ENCODE results near the gene AP1G1.
A peak's percentile ranks its signal among the peaks of the same experiment; 100 is the strongest.
"Not testable (repeated sequence)": the region's sequence is repeated elsewhere in the genome, so short reads cannot be mapped to it uniquely, and the experiment has no call there.

AP1G1 gene

DNA sequence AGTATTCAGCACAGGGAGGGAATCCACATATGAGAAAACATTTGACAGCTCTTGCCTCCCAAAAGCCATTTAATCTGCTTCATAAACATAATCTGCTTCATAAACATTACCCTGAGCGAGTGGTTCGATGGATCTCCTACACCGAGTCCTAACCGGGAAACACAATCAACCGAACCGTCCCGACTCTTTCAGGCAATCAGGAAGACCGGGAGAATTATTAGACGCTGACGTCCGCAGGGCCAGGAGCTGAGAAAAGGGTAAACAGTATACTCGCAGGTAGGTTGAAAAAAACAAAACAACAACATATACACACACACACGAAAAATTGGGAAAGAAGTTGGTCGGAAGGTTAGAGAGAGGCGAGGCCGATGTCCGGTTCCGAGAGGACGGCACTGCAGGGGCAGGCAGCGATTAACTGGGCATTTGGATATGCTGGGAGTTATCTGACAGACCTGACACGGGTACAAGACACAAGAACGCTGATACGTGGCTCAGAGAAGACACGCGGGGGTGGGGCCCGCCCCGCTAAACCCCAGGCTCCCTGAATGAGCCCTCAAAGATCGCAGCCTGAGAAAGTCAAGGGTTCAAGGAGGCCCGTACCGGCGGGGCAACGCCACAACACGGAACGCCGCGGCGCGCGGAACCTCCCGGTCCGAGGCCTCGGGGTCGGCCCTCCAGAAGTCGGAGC is 585 bp downstream of the AP1G1 start:
- DNase-seq (ENCODE audit: low read depth in 2 of 2) = peak in 1 of 2 donors; percentile 8

DNA sequence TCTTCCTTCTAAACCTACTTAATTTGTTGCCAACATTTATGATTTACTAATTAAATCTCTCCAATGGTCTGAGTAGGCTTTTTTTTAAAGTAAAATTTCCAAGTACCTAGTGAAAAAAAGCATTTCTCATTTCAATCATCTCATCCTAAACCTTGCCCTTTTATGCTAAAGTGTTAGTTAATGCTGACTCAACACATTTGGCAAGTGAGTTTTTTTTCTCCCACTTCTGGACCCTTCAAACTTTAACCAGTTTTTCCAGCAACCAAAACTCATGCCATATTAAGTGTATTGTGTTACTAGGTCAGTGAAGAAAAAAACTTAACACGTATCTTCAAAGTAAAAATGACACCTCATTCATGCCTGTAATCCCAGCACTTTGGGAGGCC is 5.3 kb downstream of the AP1G1 start:
- DNase-seq (ENCODE audit: low read depth in 2 of 2) = no peak

DNA sequence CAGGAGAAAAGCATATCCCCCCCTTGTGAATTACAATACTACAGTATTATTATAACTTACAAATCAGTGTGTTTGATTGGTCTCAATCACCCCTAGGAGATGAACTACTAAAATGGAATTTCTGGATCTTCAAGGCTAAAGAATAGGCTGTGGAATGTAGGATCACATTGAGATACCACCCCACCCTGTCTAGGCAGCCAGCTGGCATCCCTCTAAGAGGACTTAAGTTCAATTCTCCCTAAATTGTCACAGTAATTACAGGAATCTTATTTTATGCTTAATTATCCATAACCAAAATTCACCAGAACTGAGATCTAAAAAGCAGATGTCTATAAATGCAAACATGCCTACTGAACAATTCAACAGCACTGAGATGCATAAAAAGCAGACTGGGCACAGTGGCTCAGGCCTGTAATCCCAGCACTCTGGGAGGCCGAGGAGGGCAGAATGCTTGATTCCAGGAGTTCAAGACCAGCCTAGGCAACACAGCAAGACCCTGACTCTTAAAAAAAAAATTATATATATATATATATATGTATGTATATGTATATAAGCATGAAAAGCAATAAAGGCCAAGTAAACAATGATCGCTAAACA is 12.0 kb downstream of the AP1G1 start:
- no peak for DNase-seq (ENCODE audit: low read depth in 2 of 2)

DNA sequence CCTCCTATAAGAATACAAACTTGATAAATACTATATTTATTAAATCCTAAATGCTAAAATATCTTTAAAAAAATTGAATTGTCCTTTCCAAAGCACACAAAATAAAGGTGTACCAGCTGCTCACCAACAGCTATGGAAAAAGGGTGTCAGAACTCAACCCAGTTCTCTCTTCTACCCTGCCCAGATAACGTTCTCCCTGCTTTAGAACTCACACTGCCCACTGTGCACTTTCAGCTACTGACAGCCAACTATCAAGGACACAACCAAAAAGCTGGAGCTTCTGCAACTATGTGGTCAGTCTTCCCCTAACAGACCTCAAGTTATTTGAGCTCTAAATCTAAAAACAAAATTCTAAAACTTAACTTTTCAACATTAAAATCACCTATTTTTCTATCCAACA is 13.7 kb downstream of the AP1G1 start:
- DNase-seq (ENCODE audit: low read depth in 2 of 2) = no peak

DNA sequence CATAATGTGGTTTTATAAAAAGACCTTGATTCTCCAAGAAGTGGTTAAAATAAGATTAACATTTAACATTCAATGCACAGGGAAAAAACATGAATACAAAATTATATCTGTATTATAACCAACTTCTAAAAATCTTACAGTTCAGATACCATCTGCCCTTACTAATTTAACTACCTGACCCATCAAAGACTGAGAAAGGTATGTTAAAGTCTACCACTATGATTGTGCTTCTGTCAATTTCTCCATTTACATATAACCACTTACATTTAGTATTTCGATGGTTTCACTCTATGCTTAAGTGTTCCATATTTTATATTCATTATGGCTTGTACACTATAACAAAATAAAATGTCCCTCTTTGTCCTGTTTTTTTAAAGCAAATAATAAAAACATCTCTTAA is 14.6 kb downstream of the AP1G1 start:
- DNase-seq (ENCODE audit: low read depth in 2 of 2) = no peak

DNA sequence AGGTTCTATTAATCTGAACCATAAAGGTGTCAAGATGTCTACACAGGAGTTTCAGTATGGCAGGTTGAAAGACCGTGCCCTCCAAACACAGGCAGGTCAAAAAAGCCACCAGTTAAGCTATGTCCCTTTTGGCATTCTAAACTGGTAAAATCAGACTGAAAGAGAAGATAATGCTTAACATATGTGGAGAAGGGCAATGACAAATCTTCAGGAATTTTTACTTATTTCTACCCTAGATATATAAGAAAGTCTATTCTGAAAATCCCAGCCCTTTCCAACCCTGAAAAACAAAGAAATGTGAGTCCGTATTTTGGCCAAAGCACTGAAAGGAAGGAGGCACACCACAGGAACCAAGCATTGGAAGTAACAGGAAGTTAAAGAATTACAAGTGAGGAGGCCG is 16.5 kb downstream of the AP1G1 start:
- no peak for DNase-seq (ENCODE audit: low read depth in 2 of 2)

DNA sequence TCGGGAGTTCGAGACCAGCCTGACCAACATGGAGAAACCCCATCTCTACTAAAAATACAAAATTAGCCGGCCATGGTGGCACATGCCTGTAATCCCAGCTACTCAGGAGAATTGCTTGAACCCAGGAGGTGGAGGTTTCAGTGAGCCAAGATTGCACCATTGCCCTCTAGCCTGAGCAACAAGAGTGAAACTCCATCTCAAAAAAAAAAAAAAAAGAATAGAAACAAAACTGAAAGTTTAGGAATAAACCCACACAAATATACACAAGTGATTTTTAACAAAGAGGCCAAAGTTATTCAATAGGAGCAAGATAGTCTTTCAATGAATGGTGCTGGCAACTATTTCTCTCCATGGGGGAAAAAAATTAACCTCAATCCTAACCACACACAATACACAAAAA is 18.3 kb downstream of the AP1G1 start:
- DNase-seq (ENCODE audit: low read depth in 2 of 2) = not testable (repeated sequence)

DNA sequence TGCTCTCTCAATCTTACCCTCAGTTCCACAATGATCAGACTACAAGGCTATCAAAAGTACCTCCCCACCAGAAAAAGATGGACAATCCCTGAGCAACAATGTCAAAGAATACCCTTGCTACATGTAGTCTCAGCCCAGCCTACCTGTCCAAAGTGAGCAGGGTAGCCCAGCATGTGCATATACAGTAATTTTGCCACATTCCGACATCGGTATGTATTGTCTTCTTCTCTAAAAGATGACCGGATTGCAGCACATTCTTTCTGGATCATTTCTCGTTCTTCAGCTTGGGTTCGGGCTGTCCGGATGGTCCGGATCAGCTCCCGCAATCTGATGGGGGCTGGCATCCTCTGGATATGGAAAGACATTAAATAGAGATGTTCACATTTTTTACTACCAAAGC is 19.5 kb downstream of the AP1G1 start:
- no peak for DNase-seq (ENCODE audit: low read depth in 2 of 2)

DNA sequence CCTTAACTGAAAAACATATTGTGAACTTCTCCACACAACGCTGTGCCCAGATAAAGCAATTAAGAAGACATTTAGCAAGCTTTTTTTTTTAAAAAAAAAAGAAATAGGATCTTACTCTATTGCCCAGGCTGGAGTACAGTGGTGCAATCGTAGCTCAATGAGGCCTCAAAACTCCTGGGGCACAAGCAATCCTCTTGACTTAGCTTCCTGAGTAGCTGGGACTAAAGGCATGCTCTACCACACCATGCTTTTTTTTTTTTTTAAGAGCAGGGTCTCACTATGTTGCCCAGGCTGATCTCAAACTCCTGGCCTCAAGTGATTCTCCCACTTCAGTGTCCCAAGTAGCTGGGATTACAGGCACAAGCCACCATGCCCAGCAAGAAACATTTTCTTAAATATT is 20.1 kb downstream of the AP1G1 start:
- no peak for DNase-seq (ENCODE audit: low read depth in 2 of 2)

DNA sequence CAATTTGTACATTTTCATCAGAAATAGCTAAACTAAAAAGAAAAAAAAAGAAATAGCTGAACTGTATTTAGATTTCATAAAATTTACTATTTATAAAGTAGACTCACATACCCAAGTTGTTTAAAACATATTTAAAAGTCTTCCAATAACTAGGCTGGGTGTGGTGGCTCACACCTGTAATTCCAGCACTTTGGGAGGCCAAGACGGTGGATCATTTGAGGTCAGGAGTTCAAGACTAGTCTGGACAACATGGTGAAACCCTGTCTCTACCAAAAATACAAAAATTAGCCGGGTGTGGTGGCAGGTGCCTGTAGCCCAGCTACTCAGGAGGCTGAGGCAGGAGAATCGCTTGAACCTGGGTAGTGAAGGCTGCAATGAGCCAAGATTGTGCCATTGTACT is 23.5 kb downstream of the AP1G1 start:
- not testable (repeated sequence) for DNase-seq (ENCODE audit: low read depth in 2 of 2)

DNA sequence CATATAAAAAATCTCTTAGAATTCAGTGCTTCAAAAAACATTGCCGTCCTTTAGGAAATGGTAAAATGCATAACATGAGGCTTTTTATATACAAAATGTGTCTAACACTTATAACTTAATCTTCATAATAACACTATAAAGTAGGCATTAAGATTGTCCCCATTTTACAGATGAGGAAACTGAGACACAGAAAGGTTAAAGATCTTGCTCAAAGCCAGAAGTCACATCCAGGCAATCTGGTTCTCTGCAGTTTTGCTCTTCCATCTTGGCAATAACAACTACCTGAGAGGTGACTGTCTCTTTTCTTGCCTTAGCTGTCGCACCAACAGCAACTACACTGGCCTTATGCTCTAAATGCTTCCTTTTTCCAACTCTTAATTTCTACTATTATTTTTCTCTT is 24.5 kb downstream of the AP1G1 start:
- no peak for DNase-seq (ENCODE audit: low read depth in 2 of 2)

DNA sequence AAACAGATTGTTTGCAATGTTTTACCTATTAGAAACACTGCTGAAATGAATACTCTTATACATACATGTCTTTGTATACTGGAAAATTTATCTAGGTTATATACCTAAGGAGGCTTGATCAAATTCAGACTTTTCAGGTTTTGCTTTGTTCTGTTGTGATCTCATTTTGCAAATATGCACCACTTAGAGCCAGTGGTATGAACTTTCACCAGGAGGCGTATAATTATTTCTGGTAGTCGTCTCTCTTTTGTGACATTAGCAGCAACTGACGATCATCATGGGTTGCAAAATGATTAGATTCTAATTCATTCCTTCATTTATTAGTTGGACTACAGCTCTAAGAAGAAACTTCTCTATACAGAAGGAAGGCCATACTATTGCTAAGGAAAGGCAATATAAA is 26.9 kb downstream of the AP1G1 start:
- no peak for DNase-seq (ENCODE audit: low read depth in 2 of 2)

DNA sequence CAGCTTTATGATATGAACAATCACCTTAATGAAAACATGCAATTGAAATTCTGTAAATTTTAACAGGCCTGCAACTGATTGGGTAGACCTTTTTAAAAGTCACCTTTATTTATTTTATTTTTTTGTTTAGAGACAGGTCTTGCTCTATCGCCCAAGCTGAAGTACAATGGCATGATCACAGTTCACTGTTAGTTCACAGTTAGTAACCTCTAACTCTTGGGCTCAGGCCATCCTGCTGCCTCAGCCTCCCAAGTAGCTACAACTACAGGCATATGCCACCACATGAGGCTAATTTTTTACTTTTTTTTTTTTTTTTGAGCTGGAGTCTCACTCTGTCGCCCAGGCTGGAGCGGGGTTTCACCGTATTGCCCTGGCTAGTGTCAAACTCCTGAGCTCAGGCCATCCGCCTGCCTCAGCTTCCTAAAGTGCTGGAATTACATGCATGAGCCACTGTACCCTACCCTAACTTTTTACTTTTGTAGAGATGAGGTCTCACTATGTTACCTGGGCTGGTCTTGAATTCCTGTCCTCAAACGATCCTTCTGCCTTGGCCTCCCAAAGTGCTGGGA is 28.0 kb downstream of the AP1G1 start:
- no peak for DNase-seq (ENCODE audit: low read depth in 2 of 2)

DNA sequence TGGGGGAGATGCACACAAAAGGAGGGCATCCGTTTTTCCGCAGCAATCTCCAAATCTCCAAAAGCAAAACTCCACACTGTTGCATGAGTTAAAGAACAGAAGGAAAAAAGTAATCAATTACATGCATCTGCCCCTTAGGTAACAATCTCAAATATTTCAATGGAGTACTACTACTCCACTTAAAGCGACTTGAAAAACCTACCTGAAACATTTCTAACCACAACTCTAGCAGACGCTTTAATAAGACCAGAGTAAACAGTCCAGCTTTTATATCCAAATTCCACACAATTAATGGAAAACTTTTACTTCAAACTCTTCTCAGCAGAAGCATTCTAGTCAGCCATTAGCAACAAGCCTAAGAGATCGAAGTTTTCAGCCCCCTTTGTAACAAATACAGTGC is 29.9 kb downstream of the AP1G1 start:
- no peak for DNase-seq (ENCODE audit: low read depth in 2 of 2)

DNA sequence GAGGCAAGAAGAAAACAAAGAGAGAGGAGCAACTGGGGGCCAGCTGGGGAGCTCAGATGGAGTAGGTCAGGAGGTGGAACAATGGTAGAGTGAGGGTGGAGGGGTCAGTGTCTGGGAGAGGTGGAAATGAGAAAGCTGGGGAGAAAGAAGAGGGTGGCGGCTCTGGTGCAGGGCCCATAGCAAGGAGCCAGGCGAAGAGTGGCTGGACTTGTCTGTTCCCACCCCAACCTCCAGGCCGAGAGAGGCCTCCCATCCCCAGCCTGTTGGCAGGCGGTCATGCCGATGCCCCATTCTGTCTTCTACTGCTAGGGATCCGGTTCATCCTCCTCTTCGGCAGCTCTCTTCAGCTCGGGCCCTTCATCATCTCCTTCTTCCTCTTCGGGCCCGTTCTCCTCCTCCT is 31.3 kb downstream of the AP1G1 start:
- no peak for DNase-seq (ENCODE audit: low read depth in 2 of 2)

DNA sequence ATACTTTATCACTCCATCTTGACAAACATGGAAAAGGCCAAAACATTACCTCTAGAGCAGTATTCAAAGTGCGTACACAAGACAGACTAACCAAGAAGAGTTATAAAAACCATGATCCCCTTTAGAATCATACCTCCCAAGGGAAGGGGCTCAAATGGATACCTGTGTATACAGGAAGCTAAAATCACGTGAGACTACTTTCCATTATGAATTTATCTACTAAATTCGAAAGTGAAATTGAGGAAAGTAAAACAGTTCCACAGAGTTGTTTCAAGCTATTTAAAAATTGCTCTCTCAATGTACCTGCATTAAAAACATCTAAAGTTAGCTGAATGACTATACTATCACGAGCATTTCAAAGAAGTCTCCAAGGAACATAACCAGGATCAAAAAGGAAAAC is 32.7 kb downstream of the AP1G1 start:
- no peak for DNase-seq (ENCODE audit: low read depth in 2 of 2)

DNA sequence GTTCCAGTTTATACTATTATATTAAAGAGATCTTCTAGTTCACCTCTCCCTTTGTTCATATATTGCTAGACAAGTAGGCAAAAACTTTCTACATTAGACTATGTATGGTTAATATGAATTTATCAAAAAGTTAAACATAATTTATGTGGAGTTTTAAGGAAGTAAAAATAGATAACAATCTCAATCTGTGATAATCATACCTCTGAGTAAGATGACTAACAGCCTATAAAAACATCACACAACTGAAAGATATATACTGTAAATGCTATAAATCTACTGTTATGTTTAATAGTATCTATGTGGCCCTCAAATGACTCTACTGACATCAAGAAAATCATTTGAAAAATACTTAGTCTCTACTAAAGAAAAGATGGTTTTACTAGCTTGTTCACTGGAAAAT is 37.1 kb downstream of the AP1G1 start:
- no peak for DNase-seq (ENCODE audit: low read depth in 2 of 2)

DNA sequence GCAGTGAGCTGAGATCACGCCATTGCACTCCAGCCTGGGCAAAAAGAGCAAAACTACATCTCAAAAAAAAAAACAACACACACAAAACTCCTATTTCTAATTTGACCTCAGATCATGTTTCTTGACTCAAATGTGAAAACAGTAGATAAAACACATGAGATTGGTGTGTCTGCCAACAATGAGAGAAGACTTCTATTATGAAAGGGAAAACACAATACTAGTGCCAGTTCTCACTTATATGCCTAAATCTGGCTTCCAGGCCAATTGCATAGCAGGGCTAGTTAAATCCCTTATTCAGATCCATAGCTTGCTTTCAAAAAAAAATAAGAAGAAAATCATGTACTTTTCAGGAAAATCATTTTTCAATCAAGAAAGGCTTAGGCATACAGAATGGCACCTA is 39.4 kb downstream of the AP1G1 start:
- DNase-seq (ENCODE audit: low read depth in 2 of 2) = no peak

DNA sequence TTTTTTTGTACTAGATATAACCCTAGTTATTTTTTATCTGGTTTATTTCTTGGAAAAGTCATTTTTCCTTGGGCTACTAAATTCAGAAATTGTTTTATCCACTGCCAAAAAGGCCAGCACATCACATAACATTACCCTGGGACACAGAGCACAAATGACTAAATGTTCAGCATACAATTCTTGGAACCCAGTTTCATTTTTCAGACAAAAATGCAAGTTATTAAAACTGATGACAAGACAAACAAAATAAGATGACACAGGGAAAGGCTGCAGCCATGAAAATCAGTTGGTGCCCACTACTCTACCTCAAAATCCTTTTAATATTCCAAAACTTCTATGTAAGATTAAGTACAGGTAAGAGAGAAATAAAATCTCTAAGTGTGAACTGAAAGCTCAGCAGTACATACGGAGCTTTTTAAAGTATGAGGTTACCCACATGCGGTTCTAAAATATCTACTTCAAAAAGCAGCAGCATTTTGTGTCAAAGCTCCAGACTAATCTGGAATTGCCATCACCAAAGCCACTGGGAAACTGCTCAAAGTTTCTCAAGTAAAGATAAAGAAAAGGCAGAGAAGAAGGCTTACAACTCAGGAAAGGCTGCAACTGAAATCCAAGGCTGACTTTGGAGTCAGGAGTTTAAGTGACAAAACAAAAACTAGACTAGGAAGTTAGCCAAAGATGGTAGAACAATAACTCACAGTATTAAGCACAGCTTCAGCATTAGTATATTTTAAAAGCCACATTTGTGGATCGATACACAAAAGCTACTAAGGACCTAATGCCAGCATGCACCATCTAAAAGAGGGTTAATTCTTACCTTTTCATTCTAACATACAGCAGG is 41.4 kb downstream of the AP1G1 start:
- no peak for DNase-seq (ENCODE audit: low read depth in 2 of 2)

DNA sequence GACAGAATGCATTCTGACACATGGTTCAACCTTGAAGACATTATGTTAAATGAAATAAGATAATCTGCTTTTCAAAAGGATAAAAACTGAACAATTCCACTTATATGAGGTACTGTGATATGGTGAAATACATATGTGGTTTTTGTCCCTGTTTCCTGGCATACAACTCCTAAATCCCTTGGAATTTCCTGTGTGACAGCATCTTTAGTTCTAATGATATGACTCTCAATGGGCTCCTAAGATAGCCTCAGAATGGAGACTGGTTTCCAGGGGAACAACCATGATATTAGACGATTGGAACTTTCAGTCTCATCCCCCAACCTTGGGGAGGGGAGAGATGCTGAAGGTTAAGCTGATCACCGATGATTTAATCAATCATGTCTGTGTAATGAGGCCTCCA is 46.4 kb downstream of the AP1G1 start:
- DNase-seq (ENCODE audit: low read depth in 2 of 2) = no peak

DNA sequence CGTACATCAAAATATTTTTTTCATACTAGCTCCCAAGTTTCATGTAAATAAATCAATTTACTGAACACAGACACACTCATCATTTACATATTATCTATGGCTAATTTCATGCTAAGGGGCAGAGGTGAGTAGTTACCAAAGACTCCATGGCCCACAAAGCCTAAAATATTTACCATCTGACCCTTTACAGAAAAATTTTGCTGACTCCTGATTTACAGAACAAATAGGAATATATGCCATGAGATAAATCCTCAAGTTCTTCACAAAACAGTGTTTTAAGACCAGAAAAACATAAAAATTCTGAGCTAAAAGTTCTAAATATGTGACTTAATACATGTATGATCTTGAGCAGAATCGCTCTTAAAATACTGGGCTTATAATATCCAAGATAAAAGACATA is 47.5 kb downstream of the AP1G1 start:
- no peak for DNase-seq (ENCODE audit: low read depth in 2 of 2)

DNA sequence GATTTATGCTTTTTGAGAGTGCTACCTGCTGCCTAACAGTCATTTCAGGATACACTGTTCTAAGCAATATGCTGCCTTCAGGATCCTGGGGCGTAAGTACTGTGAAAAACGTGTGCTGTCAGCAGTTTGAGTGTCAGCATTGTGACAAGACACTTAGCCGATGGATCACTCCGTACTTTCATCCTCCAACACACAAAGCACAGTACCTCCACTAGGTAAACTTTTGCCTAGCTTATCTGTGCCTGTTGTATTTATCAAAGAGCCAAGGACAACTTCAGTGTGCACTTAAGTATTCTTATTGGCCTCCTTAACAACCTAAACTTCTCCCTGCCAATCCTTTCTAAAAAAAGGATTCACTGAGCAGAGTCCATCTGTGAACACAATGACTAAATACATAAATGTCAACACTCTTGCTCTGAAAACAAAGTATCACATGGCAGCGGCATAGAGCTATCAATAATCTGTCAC is 50.3 kb downstream of the AP1G1 start:
- DNase-seq (ENCODE audit: low read depth in 2 of 2) = no peak

DNA sequence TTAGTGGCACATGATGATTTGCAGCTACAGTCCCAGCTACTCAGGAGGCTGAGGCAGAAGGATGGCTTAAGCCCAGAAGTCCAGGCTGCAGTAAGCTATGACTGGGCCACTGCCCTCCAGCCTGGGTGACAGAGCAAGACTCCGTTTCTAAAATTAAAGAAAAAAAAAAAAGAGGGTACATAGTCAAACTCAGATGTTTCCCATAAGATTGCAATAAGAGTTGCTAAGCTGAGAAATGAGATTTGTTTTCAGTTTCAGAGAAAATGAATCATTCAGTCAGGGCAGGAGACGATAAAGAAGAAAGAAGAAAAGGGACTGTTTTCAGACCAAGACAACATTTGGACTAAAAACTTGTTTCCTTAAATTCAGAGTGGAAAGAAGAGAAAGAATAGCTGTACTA is 54.0 kb downstream of the AP1G1 start:
- no peak for DNase-seq (ENCODE audit: low read depth in 2 of 2)
